ENCODE data around the gene CUTA. TPM values are rescaled to one million over a fixed set of nuclear protein-coding genes. Genes with fewer than 3 reads are reported as not detected.

Gene CUTA
- total RNA-seq, 1 donor from 2014 or later = 264 TPM

- Mint-ChIP-seq H3K27me3 (no peaks in the 10 kb centered on the region), H3K36me3 (ENCODE audit: insufficient read depth) (peaks cover 9% of the 10 kb centered on the region), H3K4me1 (ENCODE audit: low read depth) (peaks cover 18% of the 10 kb centered on the region), H3K27ac (peak within 1 kb of the TSS; percentile 99), H3K9me3 (ENCODE audit: low read depth) (no peaks in the 10 kb centered on the region), H3K4me3 (ENCODE audit: low read depth) (peak within 1 kb of the TSS; percentile 87)
- DNase-seq (ENCODE audit: low spot score, unreplicated experiment) = peak; percentile 53
- TF ChIP-seq CTCF (IDR thresholded peaks at IDR 0.05; ENCODE audit: unreplicated experiment) = no peak
Observed at GRCh38 chr6:33410711-33411631, 6.9 kb downstream of the CUTA start, which contains the start of gene PHF1. Gene PHF1 (plus strand): TSS chr6:33411014. CDS start chr6:33412264, 1,250 bp downstream.

- no peaks in the 10 kb centered on the region for H3K9me3 Mint-ChIP-seq (ENCODE audit: low read depth)
- TF ChIP-seq CTCF (IDR thresholded peaks at IDR 0.05; ENCODE audit: unreplicated experiment) = no peak
- peaks cover 13% of the 10 kb centered on the region for H3K4me1 Mint-ChIP-seq (ENCODE audit: low read depth)
- peak overlapping the region; percentile 99 for H3K27ac Mint-ChIP-seq
- H3K4me3 Mint-ChIP-seq (ENCODE audit: low read depth) = peak overlapping the region; percentile 87
- no peaks in the 10 kb centered on the region for H3K27me3 Mint-ChIP-seq
- peaks cover 11% of the 10 kb centered on the region for H3K36me3 Mint-ChIP-seq (ENCODE audit: insufficient read depth)
- peak; percentile 94 for DNase-seq (ENCODE audit: low spot score, unreplicated experiment)
Observed at GRCh38 chr6:33410050-33410710, 7.7 kb downstream of the CUTA start.

GRCh38 chr6:33407132-33407718, 10.7 kb downstream of the CUTA start:
- Mint-ChIP-seq H3K27me3 (no peaks in the 10 kb centered on the region), H3K4me1 (ENCODE audit: low read depth) (peaks cover 11% of the 10 kb centered on the region), H3K4me3 (ENCODE audit: low read depth) (no peak overlapping the region), H3K36me3 (ENCODE audit: insufficient read depth) (peaks cover 9% of the 10 kb centered on the region), H3K9me3 (ENCODE audit: low read depth) (no peaks in the 10 kb centered on the region), H3K27ac (no peak overlapping the region)
- TF ChIP-seq CTCF (IDR thresholded peaks at IDR 0.05; ENCODE audit: unreplicated experiment) = peak; percentile 24
- DNase-seq (ENCODE audit: low spot score, unreplicated experiment) = no peak

GRCh38 chr6:33406126-33406525, 11.8 kb downstream of the CUTA start:
- Mint-ChIP-seq H3K36me3 (ENCODE audit: insufficient read depth) (peaks cover 9% of the 10 kb centered on the region), H3K4me3 (ENCODE audit: low read depth) (no peak overlapping the region), H3K9me3 (ENCODE audit: low read depth) (no peaks in the 10 kb centered on the region), H3K27me3 (no peaks in the 10 kb centered on the region), H3K27ac (no peak overlapping the region), H3K4me1 (ENCODE audit: low read depth) (peaks cover 6% of the 10 kb centered on the region)
- no peak for DNase-seq (ENCODE audit: low spot score, unreplicated experiment)
- TF ChIP-seq CTCF (IDR thresholded peaks at IDR 0.05; ENCODE audit: unreplicated experiment) = no peak

- Mint-ChIP-seq H3K4me1 (ENCODE audit: low read depth) (peaks cover 6% of the 10 kb centered on the region), H3K27ac (no peak overlapping the region), H3K9me3 (ENCODE audit: low read depth) (no peaks in the 10 kb centered on the region), H3K27me3 (no peaks in the 10 kb centered on the region), H3K4me3 (ENCODE audit: low read depth) (no peak overlapping the region), H3K36me3 (ENCODE audit: insufficient read depth) (peaks cover 9% of the 10 kb centered on the region)
- TF ChIP-seq CTCF (IDR thresholded peaks at IDR 0.05; ENCODE audit: unreplicated experiment) = no peak
- no peak for DNase-seq (ENCODE audit: low spot score, unreplicated experiment)
Observed at GRCh38 chr6:33405386-33405940, 12.4 kb downstream of the CUTA start.
